ENCODE measurements around the gene COX19.
A peak's percentile ranks its signal among the peaks of the same experiment; 100 is the strongest.

COX19 gene

GRCh38 chr7:979886-980571, 4.7 kb upstream of the COX19 start:
- DNase-seq: peak in 1 of 58 donors; percentile 34

GRCh38 chr7:979151-979550, 3.8 kb upstream of the COX19 start:
- no peak for DNase-seq

GRCh38 chr7:978416-979091, 3.2 kb upstream of the COX19 start:
- no peak for DNase-seq

GRCh38 chr7:978049-978346, 2.6 kb upstream of the COX19 start:
- no peak for DNase-seq

GRCh38 chr7:977326-978048, 2.1 kb upstream of the COX19 start:
- peak in 47 of 58 donors; percentile 19 to 87 (median 58) for DNase-seq

GRCh38 chr7:976901-977325, 1.6 kb upstream of the COX19 start:
- no peak for DNase-seq

- no peak for DNase-seq
Measured at GRCh38 chr7:975702-976473, 539 bp upstream of the COX19 start.

GRCh38 chr7:974172-974571, 1.2 kb downstream of the COX19 start:
- DNase-seq: no peak

- no peak for DNase-seq
Measured at GRCh38 chr7:973312-973711, 2.0 kb downstream of the COX19 start.

- DNase-seq: no peak
Measured at GRCh38 chr7:972676-973309, 2.6 kb downstream of the COX19 start.

- DNase-seq: no peak
Measured at GRCh38 chr7:972110-972509, 3.2 kb downstream of the COX19 start.

- no peak for DNase-seq
Measured at GRCh38 chr7:970744-971143, 4.6 kb downstream of the COX19 start.

- DNase-seq: no peak
Measured at GRCh38 chr7:969403-969802, 5.9 kb downstream of the COX19 start.

GRCh38 chr7:968205-969105, 6.9 kb downstream of the COX19 start:
- no peak for DNase-seq

- no peak for DNase-seq
Measured at GRCh38 chr7:967361-968082, 7.8 kb downstream of the COX19 start.

GRCh38 chr7:966291-967069, 8.9 kb downstream of the COX19 start:
- DNase-seq: no peak

GRCh38 chr7:964401-965231, 10.7 kb downstream of the COX19 start:
- DNase-seq: peak in 37 of 58 donors; percentile 2 to 85 (median 43)

All from anterior cingulate cortex (tissue), 58 donors.